RWPE1 (cell line): ENCODE data around the gene WNT7B.

ENCODE experiments used
- CTCF ChIA-PET: fragments of 350-600 bp; sonication (Branson Sonifier 250); formaldehyde crosslinking; extraction: SDS; loops from one replicate; lab custom pipeline; 2021; lab: Yijun Ruan, JAX
- POLR2A ChIA-PET: fragments of 400-600 bp; formaldehyde crosslinking; extraction: SDS; loops from one replicate; lab custom pipeline; 2020; ENCODE audit warnings: antibody characterized with exemption; ENCODE audit not compliant: low non-redundant PET; lab: Yijun Ruan, JAX
- DNase-seq: peaks from one replicate; pipeline ENCODE4 v3.0.0; 2012; ENCODE audit warnings: low spot score
- H3K27ac ChIP-seq: fragments of 450-650 bp; 2 replicates; pipeline ENCODE4 v1.5.1; 2017
- TF ChIP-seq, protein P1 (sequence below): fragments of 450-650 bp; conservative IDR thresholded peaks from 2 replicates; pipeline ENCODE4 v1.5.1; 2017; ENCODE audit warnings: low read depth, mild to moderate bottlenecking

WNT7B gene

DNA sequence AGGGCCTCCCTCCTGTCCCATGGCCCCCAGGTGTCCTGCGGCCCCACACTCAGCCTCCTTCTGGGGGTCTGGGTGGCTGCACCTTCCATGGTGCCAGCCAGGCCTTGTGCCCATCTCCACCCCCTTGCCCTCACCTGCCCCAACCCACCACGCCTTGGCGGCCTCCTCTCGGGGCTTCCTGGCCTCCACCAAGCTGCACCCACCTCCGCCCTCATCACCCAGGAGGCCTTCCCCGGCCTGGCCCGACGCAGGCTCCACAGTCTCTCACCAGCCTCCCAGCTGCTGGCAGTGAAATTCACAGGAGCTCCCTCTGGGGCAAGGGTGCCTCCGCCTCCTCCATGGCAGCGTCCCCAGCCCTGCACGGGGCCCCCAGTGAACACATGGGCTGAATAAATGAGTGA lies 35.9 kb upstream of the WNT7B start:
- peak overlapping the region; percentile 100 for H3K27ac ChIP-seq
- ChIA-PET CTCF (interaction anchor here (0.8 to 1.4 kb wide), 3 partner anchors 17 to 101 kb away, joined by 3 to 8 read pairs (median 3); no protein-coding TSS in a partner anchor), POLR2A (interaction anchor here (1.1 kb wide), 1 partner anchor 57 kb away, joined by 3 read pairs; no protein-coding TSS in a partner anchor)
- DNase-seq = no peak
- TF ChIP-seq, protein P1, sequence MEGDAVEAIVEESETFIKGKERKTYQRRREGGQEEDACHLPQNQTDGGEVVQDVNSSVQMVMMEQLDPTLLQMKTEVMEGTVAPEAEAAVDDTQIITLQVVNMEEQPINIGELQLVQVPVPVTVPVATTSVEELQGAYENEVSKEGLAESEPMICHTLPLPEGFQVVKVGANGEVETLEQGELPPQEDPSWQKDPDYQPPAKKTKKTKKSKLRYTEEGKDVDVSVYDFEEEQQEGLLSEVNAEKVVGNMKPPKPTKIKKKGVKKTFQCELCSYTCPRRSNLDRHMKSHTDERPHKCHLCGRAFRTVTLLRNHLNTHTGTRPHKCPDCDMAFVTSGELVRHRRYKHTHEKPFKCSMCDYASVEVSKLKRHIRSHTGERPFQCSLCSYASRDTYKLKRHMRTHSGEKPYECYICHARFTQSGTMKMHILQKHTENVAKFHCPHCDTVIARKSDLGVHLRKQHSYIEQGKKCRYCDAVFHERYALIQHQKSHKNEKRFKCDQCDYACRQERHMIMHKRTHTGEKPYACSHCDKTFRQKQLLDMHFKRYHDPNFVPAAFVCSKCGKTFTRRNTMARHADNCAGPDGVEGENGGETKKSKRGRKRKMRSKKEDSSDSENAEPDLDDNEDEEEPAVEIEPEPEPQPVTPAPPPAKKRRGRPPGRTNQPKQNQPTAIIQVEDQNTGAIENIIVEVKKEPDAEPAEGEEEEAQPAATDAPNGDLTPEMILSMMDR = no peak

DNA sequence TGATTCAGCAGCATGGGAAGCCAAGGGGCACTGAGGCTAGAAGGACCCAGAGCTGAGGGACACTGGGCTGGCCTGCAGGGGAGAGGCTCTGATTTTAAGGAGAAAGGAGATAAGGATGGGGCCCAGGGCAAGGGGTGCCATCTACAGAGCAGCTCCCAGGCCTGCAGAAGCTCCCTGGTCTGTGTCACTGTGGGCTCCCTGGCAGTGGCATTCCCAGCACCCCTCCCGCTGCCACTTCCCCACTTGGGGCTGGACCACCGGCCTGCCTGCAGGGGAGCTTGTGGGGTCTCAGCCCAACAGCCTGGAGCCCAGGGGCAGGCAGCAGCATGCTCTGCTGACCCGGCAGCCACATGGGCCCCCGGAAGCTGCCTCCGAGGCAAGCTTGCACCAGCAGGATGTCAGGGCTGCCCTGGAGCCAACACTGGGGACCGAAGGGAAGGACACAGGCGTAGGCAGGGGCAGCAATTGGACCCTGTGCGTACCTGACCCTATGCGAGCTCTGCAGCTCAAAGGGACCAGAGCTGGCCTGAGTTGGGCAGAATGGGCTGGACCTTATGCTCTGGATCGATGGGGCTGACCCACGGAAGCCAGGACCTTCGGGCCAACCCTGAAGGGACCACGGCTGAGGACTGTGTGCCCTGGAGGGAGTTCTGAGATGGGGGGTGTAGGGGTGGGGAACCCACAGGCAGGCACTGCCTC lies 35.4 kb upstream of the WNT7B start:
- ChIA-PET CTCF (interaction anchor here (0.7 to 1.4 kb wide), 4 partner anchors 11 to 102 kb away, joined by 3 to 8 read pairs (median 3); no protein-coding TSS in a partner anchor), POLR2A (no interaction called here)
- peak overlapping the region; percentile 100 for H3K27ac ChIP-seq
- TF ChIP-seq, protein P1 = no peak
- no peak for DNase-seq

- peak overlapping the region; percentile 100 for H3K27ac ChIP-seq
- TF ChIP-seq, protein P1 = no peak
- DNase-seq = no peak
- POLR2A ChIA-PET = no interaction called here
- CTCF ChIA-PET = interaction anchor here (0.7 to 0.9 kb wide), 2 partner anchors 12 to 25 kb away, joined by 3 read pairs; no protein-coding TSS in a partner anchor
Measured at GRCh38 chr22:46011627-46012181, 34.7 kb upstream of the WNT7B start.

- DNase-seq = no peak
- TF ChIP-seq, protein P1 = no peak
- CTCF ChIA-PET = no interaction called here
- POLR2A ChIA-PET = no interaction called here
- peak overlapping the region; percentile 100 for H3K27ac ChIP-seq
Measured at GRCh38 chr22:46010951-46011626, 34.1 kb upstream of the WNT7B start.

- H3K27ac ChIP-seq = peak overlapping the region; percentile 100
- DNase-seq = no peak
- CTCF ChIA-PET = no interaction called here
- POLR2A ChIA-PET = no interaction called here
- TF ChIP-seq, protein P1 = no peak
Measured at GRCh38 chr22:46010207-46010867, 33.4 kb upstream of the WNT7B start.

GRCh38 chr22:46009730-46010129 lies 32.8 kb upstream of the WNT7B start:
- CTCF ChIA-PET = no interaction called here
- DNase-seq = no peak
- POLR2A ChIA-PET = no interaction called here
- TF ChIP-seq, protein P1 = no peak
- H3K27ac ChIP-seq = peak overlapping the region; percentile 100
